GM12875 (cell line): Measurements from ENCODE around the gene EFCAB3.
A peak's percentile ranks its signal among the peaks of the same experiment; 100 is the strongest.
"Not testable (repeated sequence)": the region's sequence is repeated elsewhere in the genome, so short reads cannot be mapped to it uniquely, and the experiment has no call there.

Experiments used
- H3K4me3 ChIP-seq: one replicate; pipeline ENCODE4 v1.5.1; 2011; ENCODE audit warnings: low read depth, low read length, control low read depth
- CTCF ChIP-seq: IDR thresholded peaks from 2 replicates; pipeline ENCODE4 v1.5.1; 2011; ENCODE audit warnings: low read depth, mild to moderate bottlenecking, control low read depth, inconsistent platforms, low read length, moderate library complexity, borderline replicate concordance; ENCODE audit not compliant: insufficient read depth

Gene EFCAB3

GRCh38 chr17:62392908-62393307 is 12.6 kb downstream of the EFCAB3 start:
- H3K4me3 ChIP-seq, result no peak overlapping the region
- no peak for TF ChIP-seq CTCF

- no peak overlapping the region for H3K4me3 ChIP-seq
- TF ChIP-seq CTCF, result no peak
Observed at GRCh38 chr17:62398891-62399290, 18.5 kb downstream of the EFCAB3 start.

GRCh38 chr17:62405451-62405850 is 25.1 kb downstream of the EFCAB3 start:
- no peak overlapping the region for H3K4me3 ChIP-seq
- no peak for TF ChIP-seq CTCF

- not testable (repeated sequence) for H3K4me3 ChIP-seq
Observed at GRCh38 chr17:62413090-62413489, 32.7 kb downstream of the EFCAB3 start.

- peak within 1 kb of the TSS; percentile 62 for H3K4me3 ChIP-seq
- TF ChIP-seq CTCF, result peak; percentile 53; the same call in 1 of the 2 replicates
Observed at GRCh38 chr17:62423647-62424461, 43.5 kb downstream of the EFCAB3 start, which contains the start of gene METTL2A. METTL2A (plus strand) TSS chr17:62423897; CDS start chr17:62423903, 6 bp downstream.

- not testable (repeated sequence) for H3K4me3 ChIP-seq
Observed at GRCh38 chr17:62426214-62426613, 45.9 kb downstream of the EFCAB3 start.

- H3K4me3 ChIP-seq, result not testable (repeated sequence)
Observed at GRCh38 chr17:62435251-62435650, 54.9 kb downstream of the EFCAB3 start.

- not testable (repeated sequence) for H3K4me3 ChIP-seq
Observed at GRCh38 chr17:62441181-62441580, 60.8 kb downstream of the EFCAB3 start.

- no peak overlapping the region for H3K4me3 ChIP-seq
- no peak for TF ChIP-seq CTCF
Observed at GRCh38 chr17:62444063-62444462, 63.7 kb downstream of the EFCAB3 start.

- not testable (repeated sequence) for H3K4me3 ChIP-seq
Observed at GRCh38 chr17:62445791-62446190, 65.4 kb downstream of the EFCAB3 start.

- H3K4me3 ChIP-seq, result not testable (repeated sequence)
Observed at GRCh38 chr17:62452195-62452594, 71.8 kb downstream of the EFCAB3 start.

GRCh38 chr17:62453041-62453440 is 72.7 kb downstream of the EFCAB3 start:
- H3K4me3 ChIP-seq, result not testable (repeated sequence)

GRCh38 chr17:62453656-62454055 is 73.3 kb downstream of the EFCAB3 start:
- not testable (repeated sequence) for H3K4me3 ChIP-seq

GRCh38 chr17:62454111-62454510 is 73.8 kb downstream of the EFCAB3 start:
- H3K4me3 ChIP-seq, result not testable (repeated sequence)
